ENCODE data around the gene MIX23. TPM values are rescaled to one million over a fixed set of nuclear protein-coding genes. Genes with fewer than 3 reads are reported as not detected.

The MIX23 gene
- total RNA-seq, 1 experiment from 2014 or later: 85.2 TPM

DNA sequence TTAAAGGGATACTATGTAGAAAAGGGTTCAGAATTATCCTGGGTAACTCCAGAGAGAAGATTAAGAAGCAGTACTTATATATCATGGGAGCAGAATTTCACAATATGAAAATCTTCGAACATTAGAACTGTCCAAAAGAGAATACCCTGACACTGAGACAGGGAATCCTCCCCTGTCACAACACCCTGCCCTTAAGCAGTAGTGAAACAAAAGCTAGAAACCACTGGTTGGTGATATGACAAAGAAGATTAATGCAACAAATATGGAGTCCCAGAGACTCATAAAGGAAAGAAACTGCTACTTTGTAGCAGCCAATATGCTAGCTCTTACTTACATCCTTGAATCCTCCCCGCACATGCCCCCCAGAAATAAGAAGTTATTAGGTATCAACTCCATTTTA is 18.5 kb downstream of the MIX23 start:
- POLR2A ChIA-PET: no interaction called here
- no peaks in the 10 kb centered on the region for H3K27me3 Mint-ChIP-seq (ENCODE audit: insufficient read depth, unreplicated experiment)
- no peak overlapping the region for H3K4me3 Mint-ChIP-seq (ENCODE audit: unreplicated experiment)
- H3K27ac Mint-ChIP-seq (ENCODE audit: unreplicated experiment): peak overlapping the region; percentile 76
- BruUV-seq (replicated peaks): no TSS peak
- no peaks in the 10 kb centered on the region for H3K9me3 Mint-ChIP-seq (ENCODE audit: unreplicated experiment)
- no peaks in the 10 kb centered on the region for H3K27me3 ChIP-seq (replicated peaks; ENCODE audit: control insufficient read depth, insufficient read depth, low read length)
- peaks cover 28% of the 10 kb centered on the region for H3K4me1 Mint-ChIP-seq (ENCODE audit: low read depth, unreplicated experiment)
- TF ChIP-seq, protein P1, sequence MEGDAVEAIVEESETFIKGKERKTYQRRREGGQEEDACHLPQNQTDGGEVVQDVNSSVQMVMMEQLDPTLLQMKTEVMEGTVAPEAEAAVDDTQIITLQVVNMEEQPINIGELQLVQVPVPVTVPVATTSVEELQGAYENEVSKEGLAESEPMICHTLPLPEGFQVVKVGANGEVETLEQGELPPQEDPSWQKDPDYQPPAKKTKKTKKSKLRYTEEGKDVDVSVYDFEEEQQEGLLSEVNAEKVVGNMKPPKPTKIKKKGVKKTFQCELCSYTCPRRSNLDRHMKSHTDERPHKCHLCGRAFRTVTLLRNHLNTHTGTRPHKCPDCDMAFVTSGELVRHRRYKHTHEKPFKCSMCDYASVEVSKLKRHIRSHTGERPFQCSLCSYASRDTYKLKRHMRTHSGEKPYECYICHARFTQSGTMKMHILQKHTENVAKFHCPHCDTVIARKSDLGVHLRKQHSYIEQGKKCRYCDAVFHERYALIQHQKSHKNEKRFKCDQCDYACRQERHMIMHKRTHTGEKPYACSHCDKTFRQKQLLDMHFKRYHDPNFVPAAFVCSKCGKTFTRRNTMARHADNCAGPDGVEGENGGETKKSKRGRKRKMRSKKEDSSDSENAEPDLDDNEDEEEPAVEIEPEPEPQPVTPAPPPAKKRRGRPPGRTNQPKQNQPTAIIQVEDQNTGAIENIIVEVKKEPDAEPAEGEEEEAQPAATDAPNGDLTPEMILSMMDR (IDR thresholded peaks at IDR 0.05; ENCODE audit: insufficient read depth in 1 of 2, low read depth in 1 of 2, low read length in 1 of 2, severe bottlenecking in 1 of 2, unreplicated experiment in 1 of 2): no peak
- peaks cover 49% of the 10 kb centered on the region for H3K36me3 Mint-ChIP-seq (ENCODE audit: insufficient read depth, unreplicated experiment)
- peaks cover 49% of the 10 kb centered on the region for H3K4me1 ChIP-seq
- H3K9me3 ChIP-seq: no peaks in the 10 kb centered on the region
- 0 out of 2 replicates have a peak, but pooled peaks cover 3% of the 10 kb centered on the region for H3K36me3 ChIP-seq (ENCODE audit: control insufficient read depth, insufficient read depth, low read length)
- H3K4me3 ChIP-seq (ENCODE audit: low read depth, low read length): no peak overlapping the region
- no peak for DNase-seq
- intact Hi-C loops (cut with micrococcal nuclease; ENCODE audit: unreplicated experiment): loop anchor here (10.0 kb wide), 2 partner anchors 60 to 530 kb away; partner anchors contain the start of genes EAF2 and IQCB1
- CTCF ChIA-PET: no interaction called here

- TF ChIP-seq, protein P1 (IDR thresholded peaks at IDR 0.05; ENCODE audit: insufficient read depth in 1 of 2, low read depth in 1 of 2, low read length in 1 of 2, severe bottlenecking in 1 of 2, unreplicated experiment in 1 of 2): no peak
- H3K36me3 ChIP-seq (ENCODE audit: control insufficient read depth, insufficient read depth, low read length): peaks cover 6% of the 10 kb centered on the region
- no peaks in the 10 kb centered on the region for H3K9me3 ChIP-seq
- CTCF ChIA-PET: interaction anchor here (1.0 to 1.1 kb wide), 2 partner anchors 22 to 56 kb away, joined by 3 read pairs; partner anchors contain the start of gene FAM162A
- peaks cover 49% of the 10 kb centered on the region for H3K4me1 ChIP-seq
- H3K4me3 Mint-ChIP-seq (ENCODE audit: unreplicated experiment): no peak overlapping the region
- H3K9me3 Mint-ChIP-seq (ENCODE audit: unreplicated experiment): no peaks in the 10 kb centered on the region
- peaks cover 19% of the 10 kb centered on the region for H3K4me1 Mint-ChIP-seq (ENCODE audit: low read depth, unreplicated experiment)
- H3K27ac Mint-ChIP-seq (ENCODE audit: unreplicated experiment): no peak overlapping the region
- BruUV-seq (replicated peaks): no TSS peak
- intact Hi-C loops (cut with micrococcal nuclease; ENCODE audit: unreplicated experiment): loop anchor here (10.0 kb wide), 2 partner anchors 63 to 527 kb away; partner anchors contain the start of genes EAF2 and IQCB1
- no peak overlapping the region for H3K4me3 ChIP-seq (ENCODE audit: low read depth, low read length)
- peaks cover 64% of the 10 kb centered on the region for H3K36me3 Mint-ChIP-seq (ENCODE audit: insufficient read depth, unreplicated experiment)
- H3K27me3 Mint-ChIP-seq (ENCODE audit: insufficient read depth, unreplicated experiment): no peaks in the 10 kb centered on the region
- H3K27me3 ChIP-seq (replicated peaks; ENCODE audit: control insufficient read depth, insufficient read depth, low read length): no peaks in the 10 kb centered on the region
- no peak for DNase-seq
- POLR2A ChIA-PET: interaction anchor here (0.5 kb wide), 1 partner anchor 33 kb away, joined by 3 read pairs; no protein-coding TSS in a partner anchor
Observed at GRCh38 chr3:122362026-122362425, 21.0 kb downstream of the MIX23 start.

DNA sequence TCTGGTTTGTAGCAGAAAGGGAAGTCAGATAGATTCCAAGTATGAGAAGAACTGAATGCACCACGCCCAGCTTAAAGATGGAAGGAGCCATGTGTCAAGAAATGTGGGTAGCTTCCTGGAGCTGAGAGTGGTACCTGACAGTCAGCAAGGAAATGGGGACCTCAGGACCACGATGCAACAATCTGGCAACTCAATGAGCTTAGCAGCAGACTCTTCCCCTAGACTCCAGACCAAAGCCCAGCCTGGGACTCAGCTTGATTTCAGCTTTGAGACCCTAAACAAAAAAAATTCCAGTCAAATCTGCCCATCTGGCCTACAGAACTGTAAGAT is 24.4 kb downstream of the MIX23 start:
- intact Hi-C loops (cut with micrococcal nuclease; ENCODE audit: unreplicated experiment): loop anchor here (5.0 kb wide), 1 partner anchor 256 kb away; no protein-coding TSS in a partner anchor
- Mint-ChIP-seq H3K4me1 (ENCODE audit: low read depth, unreplicated experiment) (peaks cover 9% of the 10 kb centered on the region), H3K36me3 (ENCODE audit: insufficient read depth, unreplicated experiment) (peaks cover 47% of the 10 kb centered on the region), H3K9me3 (ENCODE audit: unreplicated experiment) (no peaks in the 10 kb centered on the region), H3K27me3 (ENCODE audit: insufficient read depth, unreplicated experiment) (no peaks in the 10 kb centered on the region), H3K4me3 (ENCODE audit: unreplicated experiment) (no peak overlapping the region), H3K27ac (ENCODE audit: unreplicated experiment) (no peak overlapping the region)
- CTCF ChIA-PET: no interaction called here
- Histone ChIP-seq H3K36me3 (ENCODE audit: control insufficient read depth, insufficient read depth, low read length) (peaks cover 3% of the 10 kb centered on the region), H3K9me3 (no peaks in the 10 kb centered on the region), H3K4me3 (ENCODE audit: low read depth, low read length) (no peak overlapping the region), H3K27me3 (replicated peaks; ENCODE audit: control insufficient read depth, insufficient read depth, low read length) (no peaks in the 10 kb centered on the region), H3K4me1 (peaks cover 21% of the 10 kb centered on the region)
- BruUV-seq (replicated peaks): no TSS peak
- POLR2A ChIA-PET: no interaction called here
- TF ChIP-seq, protein P1 (IDR thresholded peaks at IDR 0.05; ENCODE audit: insufficient read depth in 1 of 2, low read depth in 1 of 2, low read length in 1 of 2, severe bottlenecking in 1 of 2, unreplicated experiment in 1 of 2): no peak
- no peak for DNase-seq

All from Caco-2 (cell line).